ENCODE results near the gene JKAMP. TPM values are rescaled to one million over a fixed set of nuclear protein-coding genes. Genes with fewer than 3 reads are reported as not detected.

The JKAMP gene
- total RNA-seq, 1 donor, result 104 TPM

GRCh38 chr14:59451849-59452248 is 32.5 kb upstream of the JKAMP start:
- DNase-seq (ENCODE audit: low read depth), result no peak
- no peak overlapping the region for H3K4me3 ChIP-seq (ENCODE audit: low read depth, low read length)
- TF ChIP-seq CTCF (IDR thresholded peaks at IDR 0.05; ENCODE audit: insufficient read depth, low read depth, low read length), result no peak

GRCh38 chr14:59454139-59454538 is 30.2 kb upstream of the JKAMP start:
- peak; percentile 81 for DNase-seq (ENCODE audit: low read depth)

GRCh38 chr14:59455411-59455810 is 28.9 kb upstream of the JKAMP start:
- no peak overlapping the region for H3K4me3 ChIP-seq (ENCODE audit: low read depth, low read length)
- DNase-seq (ENCODE audit: low read depth), result no peak
- no peak for TF ChIP-seq CTCF (IDR thresholded peaks at IDR 0.05; ENCODE audit: insufficient read depth, low read depth, low read length)

More at GRCh38 chr14:59454139-59454538, 30.2 kb upstream of the JKAMP start:
- H3K4me3 ChIP-seq (ENCODE audit: low read depth, low read length), result no peak overlapping the region
- TF ChIP-seq CTCF (IDR thresholded peaks at IDR 0.05; ENCODE audit: insufficient read depth, low read depth, low read length), result no peak

GRCh38 chr14:59458486-59458885 is 25.8 kb upstream of the JKAMP start:
- H3K4me3 ChIP-seq (ENCODE audit: low read depth, low read length), result no peak overlapping the region
- no peak for TF ChIP-seq CTCF (IDR thresholded peaks at IDR 0.05; ENCODE audit: insufficient read depth, low read depth, low read length)
- no peak for DNase-seq (ENCODE audit: low read depth)

GRCh38 chr14:59460378-59460777 is 23.9 kb upstream of the JKAMP start:
- no peak for DNase-seq (ENCODE audit: low read depth)
- H3K4me3 ChIP-seq (ENCODE audit: low read depth, low read length), result no peak overlapping the region
- TF ChIP-seq CTCF (IDR thresholded peaks at IDR 0.05; ENCODE audit: insufficient read depth, low read depth, low read length), result no peak

GRCh38 chr14:59461891-59462290 is 22.4 kb upstream of the JKAMP start:
- H3K4me3 ChIP-seq (ENCODE audit: low read depth, low read length), result no peak overlapping the region
- DNase-seq (ENCODE audit: low read depth), result no peak
- no peak for TF ChIP-seq CTCF (IDR thresholded peaks at IDR 0.05; ENCODE audit: insufficient read depth, low read depth, low read length)

GRCh38 chr14:59463787-59464485 is 20.4 kb upstream of the JKAMP start:
- no peak for TF ChIP-seq CTCF (IDR thresholded peaks at IDR 0.05; ENCODE audit: insufficient read depth, low read depth, low read length)
- H3K4me3 ChIP-seq (ENCODE audit: low read depth, low read length), result peak overlapping the region; percentile 65
- DNase-seq (ENCODE audit: low read depth), result no peak

Measured in fibroblast of villous mesenchyme (primary cell).